ENCODE data around the gene NUDCD3. TPM values are rescaled to one million over a fixed set of nuclear protein-coding genes. Genes with fewer than 3 reads are reported as not detected.
"Not testable (repeated sequence)": the region's sequence is repeated elsewhere in the genome, so short reads cannot be mapped to it uniquely, and the experiment has no call there.

The NUDCD3 gene
- total RNA-seq, 1 donor from 2014 or later, result 47.1 TPM

DNA sequence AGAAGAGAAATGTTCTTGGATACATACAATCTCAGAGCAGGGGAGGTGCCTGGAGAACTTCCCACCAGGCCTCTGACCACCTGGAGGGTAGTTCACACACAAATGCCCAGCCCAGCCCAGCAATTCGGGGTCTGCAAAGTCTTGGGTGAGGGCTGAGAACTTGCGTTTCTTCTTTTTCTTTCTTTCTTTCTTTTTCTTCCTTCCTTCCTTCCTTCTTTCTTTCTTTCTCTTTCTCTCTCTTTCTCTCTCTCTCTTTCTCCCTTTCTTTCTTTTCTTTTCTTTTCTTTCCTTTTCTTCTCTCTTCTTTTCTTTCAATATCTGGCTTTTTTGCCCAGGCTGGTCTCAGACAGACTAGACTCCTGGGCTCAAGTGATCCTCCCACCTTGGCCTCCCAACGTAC lies 28.3 kb upstream of the NUDCD3 start:
- DNase-seq (ENCODE audit: low spot score), result no peak
- no peak for ATAC-seq

DNA sequence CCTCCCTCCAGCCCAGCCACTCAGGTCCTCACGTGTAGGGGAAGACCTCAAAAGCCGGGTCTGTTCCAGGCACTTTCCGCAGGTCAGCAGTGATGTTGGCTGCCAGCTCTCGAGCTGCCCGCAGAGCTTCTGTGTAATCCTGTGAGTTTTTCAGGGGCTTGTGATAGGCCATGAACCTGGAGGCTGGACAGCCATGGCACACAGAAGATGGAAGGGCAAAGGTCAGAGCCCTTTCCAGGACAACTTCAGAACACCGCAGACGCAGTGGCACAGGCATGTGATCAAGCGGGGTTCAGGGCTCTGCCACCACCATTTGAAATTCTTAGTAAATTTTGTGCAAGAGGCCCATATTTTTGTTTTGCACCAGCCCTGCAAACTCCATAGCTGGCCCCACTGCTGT lies 26.7 kb upstream of the NUDCD3 start:
- peak; percentile 58 for DNase-seq (ENCODE audit: low spot score)
- ATAC-seq, result peak; percentile 81

DNA sequence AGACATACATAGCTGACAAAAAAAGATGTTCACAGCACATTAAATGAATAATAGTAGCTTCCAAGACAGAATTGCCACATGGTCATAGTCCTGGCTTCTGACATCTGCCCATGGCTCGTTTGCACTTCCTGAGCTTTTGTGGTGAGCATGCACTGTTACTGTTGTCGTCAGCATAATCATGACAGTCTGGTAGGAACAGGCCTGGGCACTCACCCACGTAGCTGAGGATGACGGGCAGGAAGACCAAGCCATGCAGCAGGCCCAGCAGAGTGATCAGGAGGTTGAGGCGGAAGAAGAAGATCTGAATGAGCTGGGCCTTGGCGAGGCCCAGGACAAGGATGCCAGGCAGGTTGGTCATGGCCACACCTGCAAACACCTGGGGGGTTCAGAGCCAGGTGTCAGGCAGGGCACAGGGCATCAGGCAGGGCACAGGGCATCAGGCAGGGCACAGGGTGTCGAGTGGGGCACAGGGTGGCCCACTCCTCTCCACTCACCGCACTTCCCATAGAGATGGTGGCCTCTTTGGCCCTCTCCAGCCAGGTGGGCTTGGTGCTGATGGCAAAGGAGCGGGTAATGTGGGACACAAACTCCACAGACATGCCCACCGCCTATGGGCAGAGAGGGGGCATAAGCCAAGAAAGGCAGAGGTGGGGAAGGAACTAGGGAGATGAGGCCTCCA lies 25.3 kb upstream of the NUDCD3 start:
- no peak for ATAC-seq
- no peak for DNase-seq (ENCODE audit: low spot score)

DNA sequence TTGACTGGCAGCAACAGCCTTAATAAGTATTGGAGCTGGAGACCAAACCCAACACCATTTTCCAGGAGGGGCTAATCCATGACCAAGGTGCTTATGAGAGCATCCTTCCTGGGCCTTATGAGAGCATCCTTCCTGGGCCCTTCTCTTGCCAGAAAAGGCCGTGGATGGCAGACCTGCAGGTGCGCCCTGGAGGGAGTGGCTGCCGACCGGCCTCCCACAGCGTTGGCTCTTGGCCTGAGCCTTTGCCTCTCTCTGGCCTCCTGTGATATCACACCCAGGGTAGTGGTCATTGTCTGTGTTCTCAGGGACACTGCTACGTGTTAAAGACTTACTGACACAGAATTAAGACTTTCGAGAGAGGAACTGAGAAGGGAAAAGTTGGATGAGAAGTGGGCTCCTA lies 22.3 kb upstream of the NUDCD3 start:
- DNase-seq (ENCODE audit: low spot score), result no peak
- no peak for ATAC-seq

DNA sequence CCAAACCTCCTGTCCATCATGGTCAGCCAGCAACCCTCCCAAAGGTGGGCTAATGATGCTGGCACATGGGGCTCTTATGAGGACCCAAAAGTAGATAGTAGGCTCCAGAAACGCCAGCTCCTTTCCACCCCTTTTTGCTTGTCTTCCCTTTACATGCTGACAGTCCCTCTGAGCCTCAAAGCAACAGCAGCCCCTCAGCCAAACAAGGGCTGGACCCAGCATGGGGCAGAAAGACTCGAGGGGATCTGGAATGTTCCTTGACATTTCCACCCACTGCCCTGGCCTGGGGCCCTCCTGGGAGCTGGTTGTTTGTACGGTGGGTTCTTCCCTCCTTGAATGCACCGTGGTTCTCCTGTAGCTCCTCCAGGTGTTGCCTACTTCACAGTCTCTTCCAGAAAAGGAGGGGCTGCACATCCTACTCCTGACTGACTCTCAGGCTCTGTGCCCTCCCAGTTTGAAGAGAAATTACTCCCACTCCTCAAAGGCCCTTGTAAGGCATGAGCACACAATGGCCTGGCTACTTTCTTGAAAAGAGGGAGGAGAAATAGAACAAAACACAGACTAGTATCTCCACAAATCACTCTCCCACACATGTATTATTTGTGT lies 21.5 kb upstream of the NUDCD3 start:
- DNase-seq (ENCODE audit: low spot score), result no peak
- peak; percentile 12 for ATAC-seq

DNA sequence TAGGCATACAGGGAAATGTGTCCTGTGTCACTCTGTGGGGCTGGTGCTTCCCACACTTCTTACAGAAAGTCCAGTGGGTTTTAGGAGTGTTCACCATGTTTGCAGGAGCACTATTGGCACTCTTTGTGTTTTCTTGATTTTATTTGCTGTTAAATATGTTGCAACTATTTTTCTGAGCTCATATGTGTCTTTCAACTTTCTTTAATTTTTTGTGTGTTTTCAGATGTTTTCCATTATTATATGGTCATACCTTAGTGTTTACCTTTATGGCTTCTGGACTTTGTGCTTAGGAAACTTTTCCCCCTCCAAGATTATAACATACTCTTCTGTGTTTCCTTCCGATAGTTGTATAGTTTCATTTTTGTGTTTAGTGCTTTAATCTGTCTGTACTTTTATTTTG lies 20.8 kb upstream of the NUDCD3 start:
- ATAC-seq (peak; percentile 21), DNase-seq (ENCODE audit: low spot score) (no peak)

DNA sequence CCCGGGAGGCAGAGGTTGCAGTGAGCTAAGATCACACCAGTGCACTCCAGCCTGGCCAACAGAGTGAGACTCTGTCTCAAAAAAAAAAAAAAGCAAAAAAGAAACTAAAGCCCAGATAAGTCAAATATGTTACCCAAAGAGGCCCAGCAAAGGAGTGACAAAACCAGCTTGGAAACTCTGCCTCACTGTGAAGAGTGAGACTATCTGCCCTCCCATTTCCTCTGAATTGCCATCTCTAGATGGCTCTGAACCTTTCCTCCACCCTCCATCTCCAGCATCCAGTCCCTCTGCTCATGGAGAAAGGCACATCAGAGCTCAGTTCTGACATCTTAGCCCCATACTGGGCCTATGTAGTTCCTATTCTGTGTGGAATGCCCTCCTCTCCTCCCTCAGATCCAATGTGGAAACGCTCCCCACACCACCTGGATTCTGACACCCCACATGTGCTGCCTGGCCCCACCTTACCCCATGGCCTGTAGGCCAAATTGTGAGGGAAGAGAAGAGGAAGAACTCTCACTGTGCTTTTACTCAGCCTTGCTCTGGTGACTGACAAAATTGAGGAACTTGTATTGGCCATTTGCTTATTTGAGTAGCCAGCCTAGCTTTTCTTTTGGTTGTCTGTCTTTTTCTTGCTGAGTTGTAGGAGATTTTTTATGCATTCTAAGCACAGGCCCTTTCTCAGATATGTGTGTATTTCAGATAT lies 18.0 kb upstream of the NUDCD3 start:
- no peak for DNase-seq (ENCODE audit: low spot score)
- ATAC-seq, result no peak

DNA sequence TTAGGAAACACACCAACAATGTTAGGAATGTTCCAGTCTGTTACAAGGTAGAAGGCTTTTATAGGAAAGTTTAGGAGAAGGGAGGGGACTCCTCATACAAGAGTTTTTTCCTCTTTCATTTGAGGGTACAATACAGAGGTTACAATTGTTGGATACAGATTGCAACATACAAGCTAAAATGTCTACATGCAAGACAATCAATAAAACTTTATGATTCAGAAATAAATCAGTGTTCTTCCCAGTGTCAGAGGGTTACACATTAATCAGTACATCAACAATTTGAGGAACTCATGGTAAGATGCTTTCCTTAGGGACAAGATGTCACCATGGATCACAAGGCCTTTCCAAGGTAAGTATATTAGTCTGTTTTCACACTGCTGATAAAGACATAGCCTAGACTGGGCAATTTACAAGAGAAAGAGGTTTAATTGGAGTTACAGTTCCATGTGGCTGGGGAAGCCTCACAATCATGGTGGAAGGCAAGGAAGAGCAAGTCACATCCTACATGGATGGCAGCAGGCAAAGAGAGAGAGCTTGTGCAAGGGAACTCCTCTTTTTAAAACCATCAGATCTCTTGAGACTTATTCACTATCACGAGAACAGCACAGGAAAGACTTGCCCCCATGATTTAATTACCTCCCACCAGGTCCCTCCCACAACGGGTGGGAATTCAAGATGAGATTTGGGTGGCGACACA lies 16.3 kb upstream of the NUDCD3 start:
- not testable (repeated sequence) for ATAC-seq

DNA sequence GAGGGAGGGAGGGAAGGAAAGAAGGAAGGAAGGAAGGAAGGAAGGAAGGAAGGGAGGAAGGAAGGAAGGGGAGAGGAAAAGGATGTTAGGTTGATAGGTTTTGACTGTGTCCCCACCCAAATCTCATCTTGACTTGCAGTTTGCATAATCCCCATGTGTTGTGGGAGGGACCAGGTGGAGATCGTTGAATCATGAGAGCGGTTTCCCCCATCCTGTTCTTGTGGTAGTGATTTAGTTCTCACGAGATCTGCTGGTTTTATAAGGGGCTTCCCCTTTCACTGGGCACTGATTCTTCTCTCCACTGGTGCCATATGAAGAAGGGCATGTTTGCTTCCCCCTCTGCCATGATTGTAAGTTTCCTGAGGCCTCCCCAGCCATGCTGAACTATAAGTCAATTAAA lies 15.1 kb upstream of the NUDCD3 start:
- no peak for DNase-seq (ENCODE audit: low spot score)
- ATAC-seq, result no peak

More for the DNA sequence above, 16.3 kb upstream of the NUDCD3 start:
- not testable (repeated sequence) for DNase-seq (ENCODE audit: low spot score)

DNA sequence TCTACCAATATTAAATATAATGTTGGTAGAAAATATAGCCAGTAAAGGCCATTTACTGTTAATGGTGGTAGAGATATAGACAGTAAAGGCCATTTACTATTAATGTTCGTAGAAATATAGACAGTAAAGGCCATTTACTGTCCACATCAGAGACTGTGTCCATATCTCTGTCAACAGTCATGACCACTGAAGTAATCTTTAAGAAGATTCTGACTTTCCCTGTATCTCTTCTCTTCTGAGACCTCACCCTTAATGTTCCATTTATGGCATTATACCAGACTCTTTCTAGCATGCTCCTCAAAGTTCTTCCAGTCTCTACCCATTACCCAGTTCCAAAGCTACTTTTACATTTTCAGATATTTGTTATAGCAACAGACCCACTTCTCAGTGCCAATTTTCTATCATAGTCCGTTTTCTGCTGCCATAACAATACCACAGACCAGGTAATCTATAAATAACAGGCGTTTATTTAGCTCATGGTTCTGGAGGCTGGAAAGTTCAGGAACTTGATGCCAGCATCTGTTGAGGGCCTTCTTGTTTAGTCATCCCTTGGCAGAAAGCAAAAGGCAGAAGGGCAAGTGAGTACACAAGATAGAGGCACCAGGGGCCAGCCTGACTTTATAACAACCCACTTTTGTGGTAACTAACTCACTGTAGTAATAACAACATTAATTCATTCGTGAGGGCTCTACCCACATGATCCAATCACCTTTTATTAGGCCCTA lies 7.9 kb upstream of the NUDCD3 start:
- no peak for ATAC-seq
- no peak for DNase-seq (ENCODE audit: low spot score)

DNA sequence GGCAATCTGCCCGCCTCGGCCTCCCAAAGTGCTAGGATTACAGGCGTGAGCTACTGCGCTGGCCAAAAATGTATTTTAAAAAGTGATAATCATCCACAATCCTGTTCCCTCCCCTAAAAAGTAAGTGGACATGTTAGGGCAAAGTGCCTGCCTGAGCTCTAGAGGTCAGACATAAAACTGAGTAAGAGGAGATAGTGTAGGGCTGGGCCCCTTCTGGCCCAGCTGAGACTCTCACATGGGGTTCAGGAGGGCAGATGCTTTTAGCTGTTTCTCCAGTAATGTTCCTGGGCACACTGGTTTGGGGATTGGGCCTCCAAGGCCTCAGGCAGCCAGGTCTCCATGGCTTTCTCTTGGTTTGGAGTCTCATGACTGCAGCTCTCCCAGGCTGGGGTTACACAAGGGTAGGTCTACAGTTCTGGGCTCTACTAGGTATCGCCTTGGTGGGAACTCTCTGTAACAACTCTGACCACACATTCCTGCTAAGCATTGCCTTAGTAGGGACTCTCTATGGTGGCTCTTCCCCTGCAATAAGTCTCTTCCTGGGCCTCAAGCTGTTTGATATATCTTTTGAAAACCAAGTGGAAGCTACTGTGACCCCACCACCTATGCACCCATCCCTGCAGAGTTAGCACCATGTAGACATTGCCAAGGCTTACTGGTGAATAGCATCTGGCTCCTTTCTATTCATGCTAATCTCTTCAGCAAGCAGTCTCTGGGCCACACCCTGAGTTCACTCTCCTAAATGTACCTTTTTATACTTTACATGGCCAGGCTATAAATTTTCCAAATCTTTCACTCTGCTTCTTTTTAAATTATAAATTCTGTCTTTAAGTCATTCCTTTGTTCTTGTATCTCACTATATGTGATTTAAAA lies 6.9 kb upstream of the NUDCD3 start:
- ATAC-seq (no peak), DNase-seq (ENCODE audit: low spot score) (no peak)

DNA sequence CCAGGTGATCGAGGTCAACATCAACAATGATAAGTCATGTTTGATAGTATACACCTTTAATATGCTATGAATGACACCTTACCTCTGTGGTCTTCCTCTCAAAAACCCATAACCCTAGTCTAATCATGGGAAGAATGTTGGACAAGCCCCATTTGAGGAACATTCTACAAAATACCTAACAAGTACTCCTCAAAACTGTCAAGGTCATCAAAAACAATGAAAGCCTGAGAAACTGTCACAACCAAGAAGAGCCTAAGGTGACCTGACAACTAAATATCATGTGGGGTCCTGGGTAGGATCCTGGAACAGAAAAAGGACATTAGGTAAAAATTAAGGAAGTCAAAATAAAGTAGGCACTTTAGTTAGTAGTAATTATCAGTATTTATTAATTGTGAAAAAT lies 5.9 kb upstream of the NUDCD3 start:
- ATAC-seq (no peak), DNase-seq (ENCODE audit: low spot score) (no peak)

DNA sequence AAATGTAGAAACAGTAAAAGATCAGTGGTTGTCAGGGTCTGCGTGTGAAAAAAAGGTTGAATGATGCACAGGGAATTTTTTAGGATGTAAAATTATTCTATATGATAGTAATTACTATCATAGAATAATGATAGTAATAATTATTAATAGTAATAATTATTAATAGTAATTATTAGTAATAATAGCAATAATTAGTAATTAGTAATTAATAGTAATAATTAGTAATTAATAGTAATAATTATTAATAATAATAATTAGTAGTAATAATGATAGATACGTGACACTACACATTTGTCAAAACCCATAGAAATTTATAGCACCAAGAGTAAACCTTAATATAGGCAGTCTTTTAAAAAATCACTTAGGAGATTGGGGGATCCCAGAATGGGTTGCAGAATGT lies 4.5 kb upstream of the NUDCD3 start:
- DNase-seq (ENCODE audit: low spot score) (no peak), ATAC-seq (no peak)

DNA sequence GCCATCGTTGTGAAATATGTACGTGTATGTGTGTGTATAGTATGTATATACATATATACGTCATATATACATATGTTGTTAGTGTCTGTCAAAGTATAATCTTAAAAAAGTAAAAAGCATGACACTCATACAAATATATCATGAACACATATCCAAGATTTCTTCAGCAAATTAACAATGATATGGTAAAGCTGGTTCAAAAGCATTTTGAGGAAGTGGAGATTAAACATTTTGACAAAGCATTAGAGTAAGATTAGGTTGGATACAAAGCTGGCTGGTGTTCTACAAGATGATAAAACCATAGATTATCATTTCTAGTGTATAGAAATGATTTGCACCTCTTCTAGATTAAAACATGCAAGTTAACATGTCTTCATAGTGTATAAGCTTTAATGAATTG lies 771 bp upstream of the NUDCD3 start:
- ATAC-seq, result no peak
- DNase-seq (ENCODE audit: low spot score), result no peak

DNA sequence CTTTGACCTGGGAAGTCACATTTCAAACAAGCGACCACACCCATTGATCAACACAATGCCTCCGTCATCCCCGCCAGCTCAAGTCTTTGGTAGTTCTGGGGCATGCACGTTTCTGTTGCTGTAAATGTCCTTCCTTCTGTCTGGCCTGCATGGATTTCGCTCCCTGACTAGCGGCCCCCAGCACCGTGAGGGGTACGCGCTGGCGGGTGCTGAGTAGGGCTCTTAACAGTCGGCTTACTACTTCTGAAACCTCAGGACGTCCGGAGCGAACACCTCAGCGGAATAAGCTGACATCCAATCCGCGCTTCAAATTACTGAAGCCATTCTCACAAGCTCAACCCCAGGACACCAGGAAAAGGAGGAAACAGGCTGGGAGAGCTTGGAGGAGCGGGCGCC lies 505 bp downstream of the NUDCD3 start:
- DNase-seq (ENCODE audit: low spot score), result peak; percentile 51

DNA sequence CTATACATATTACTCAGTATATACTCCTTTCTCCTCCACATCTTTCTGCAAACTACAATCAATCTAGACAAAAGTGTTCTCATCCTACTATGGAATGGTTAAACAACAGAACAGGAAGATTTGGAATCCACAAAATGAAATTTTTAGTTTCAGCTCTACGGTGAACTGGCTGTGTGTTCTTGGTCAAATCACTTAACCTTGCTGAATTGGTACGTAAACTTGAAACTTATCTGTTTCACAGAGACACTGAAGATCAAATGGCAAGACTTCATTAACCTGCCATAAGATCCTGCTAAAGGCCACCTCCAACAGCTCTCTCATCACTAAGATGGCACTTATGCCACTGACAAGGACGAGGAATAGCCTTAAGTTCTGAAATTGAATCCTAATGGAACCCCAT lies 1.5 kb downstream of the NUDCD3 start:
- DNase-seq (ENCODE audit: low spot score), result no peak
- ATAC-seq, result no peak

More for the DNA sequence above, 505 bp downstream of the NUDCD3 start:
- peak; percentile 22 for ATAC-seq

DNA sequence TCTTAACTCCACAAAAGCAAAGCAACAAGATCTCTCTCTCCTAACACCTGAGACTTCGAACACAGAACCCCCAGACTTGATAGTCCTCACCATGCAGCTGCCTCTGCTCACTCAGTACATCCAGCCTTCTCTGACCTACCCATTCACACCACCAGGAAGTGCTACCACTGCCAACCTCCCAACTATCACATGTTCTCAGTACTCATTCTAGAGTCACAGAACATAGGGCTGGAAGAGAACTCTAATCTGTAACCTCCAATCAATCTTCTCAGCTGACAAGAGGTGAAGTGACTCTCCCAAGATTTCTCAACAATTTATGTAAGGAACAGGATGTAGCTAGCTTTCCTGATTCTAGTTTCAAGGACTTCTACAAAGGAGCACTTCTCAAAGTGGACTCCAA lies 3.8 kb downstream of the NUDCD3 start:
- ATAC-seq, result peak; percentile 14
- DNase-seq (ENCODE audit: low spot score), result no peak

DNA sequence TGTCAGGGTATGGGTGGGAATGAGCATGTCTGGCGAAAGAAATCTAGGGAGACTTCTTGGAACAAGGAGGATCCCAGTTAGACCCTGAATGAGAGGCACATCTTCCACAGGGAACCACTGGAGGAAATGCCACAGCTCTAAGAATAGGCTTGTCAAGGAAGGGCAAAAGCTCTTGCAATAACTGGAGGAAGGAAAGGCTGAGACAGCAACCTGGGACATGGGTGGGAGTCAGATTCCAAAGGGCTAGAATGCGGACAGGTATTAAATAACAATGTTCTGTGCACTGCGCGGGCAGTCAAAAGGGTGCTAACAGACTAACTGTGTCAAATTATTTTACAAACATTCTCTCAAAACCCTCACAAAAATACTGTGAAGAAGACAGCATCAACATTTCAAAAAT lies 4.5 kb downstream of the NUDCD3 start:
- DNase-seq (ENCODE audit: low spot score), result no peak
- no peak for ATAC-seq

DNA sequence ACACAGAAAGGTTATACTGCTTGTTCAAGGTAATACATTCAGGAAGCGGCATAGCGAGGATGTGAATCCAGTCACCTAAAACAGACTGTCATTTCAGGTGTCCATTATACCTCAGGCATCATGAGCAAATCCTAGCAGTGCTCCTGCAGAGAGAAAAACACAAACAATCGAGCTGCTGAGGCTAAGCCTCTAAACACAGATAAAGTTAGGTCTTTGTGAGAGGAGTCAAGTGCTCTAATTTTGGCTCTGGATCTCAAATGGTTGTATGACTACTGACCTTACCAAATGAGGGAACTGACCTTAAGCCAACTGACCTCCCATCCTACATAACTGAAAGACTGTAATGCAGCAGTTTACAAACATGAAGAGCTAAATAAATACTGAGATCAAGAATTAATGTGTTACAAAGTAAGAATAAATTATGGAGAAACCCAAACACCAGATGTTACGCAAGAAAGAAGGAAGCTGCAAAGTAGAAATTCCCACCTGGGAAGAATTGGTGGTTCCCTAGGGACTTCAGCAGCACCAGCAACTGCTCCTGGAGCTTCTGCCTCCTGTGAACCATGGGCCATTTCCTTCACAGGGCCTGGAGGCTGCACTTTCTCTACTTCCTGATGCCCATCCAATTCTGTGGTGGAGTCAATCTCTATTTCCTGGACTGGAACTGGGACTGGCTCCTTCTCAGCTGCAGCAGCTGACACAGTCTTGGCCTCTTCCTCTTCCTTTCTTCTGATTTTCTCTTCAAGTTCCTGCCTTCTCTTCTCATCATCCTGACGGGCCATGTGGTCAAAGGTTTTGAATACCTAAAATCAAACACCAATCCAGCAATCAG lies 5.8 kb downstream of the NUDCD3 start:
- ATAC-seq, result peak; percentile 38

More for the DNA sequence above, 5.8 kb downstream of the NUDCD3 start:
- no peak for DNase-seq (ENCODE audit: low spot score)
